SU-DHL-6 (cell line): ENCODE data around the gene TPTE2.

Source experiments
- CTCF ChIP-seq: fragments of 200-600 bp; sonication (generic); IDR thresholded peaks from one replicate; pipeline ENCODE4 v1.5.1; 2017; ENCODE audit warnings: antibody characterized with exemption, mild to moderate bottlenecking, low read length, moderate library complexity; ENCODE audit not compliant: insufficient read depth, poor library complexity, severe bottlenecking
- EZH2phosphoT487 ChIP-seq: fragments of 200-600 bp; sonication (generic), shearing (Covaris generic); conservative IDR thresholded peaks from 2 replicates; pipeline ENCODE4 v1.6.1; 2018; ENCODE audit warnings: mild to moderate bottlenecking, antibody characterized with exemption, low read length, moderate library complexity, mixed read lengths

- no peak for TF ChIP-seq CTCF
- no peak for TF ChIP-seq EZH2phosphoT487
Observed at GRCh38 chr13:19589312-19589711, 28.0 kb upstream of the TPTE2 start.
